SK-N-SH treated with all-trans-retinoic acid at 6 μM for 48 hours (cell line): Measurements from ENCODE around the gene TNK2.
A peak's percentile ranks its signal among the peaks of the same experiment; 100 is the strongest.
"Not testable (repeated sequence)": the region's sequence is repeated elsewhere in the genome, so short reads cannot be mapped to it uniquely, and the experiment has no call there.

ENCODE experiments used
- ATAC-seq: fragments of 200-7000 bp; cut with Tn5 transposase; 3 replicates; pipeline ENCODE4 v1.9.1; 2020; ENCODE audit warnings: mild to moderate bottlenecking, moderate library complexity
- ARNTL ChIP-seq: fragments of 450-650 bp; formaldehyde crosslinking; IDR thresholded peaks from 2 replicates; pipeline ENCODE4 v1.5.0; 2020; ENCODE audit warnings: low read depth, mild to moderate bottlenecking, moderate library complexity, borderline replicate concordance
- BACH2 ChIP-seq: fragments of 250-450 bp; sonication (Bioruptor Pico); IDR thresholded peaks from 2 replicates; pipeline ENCODE4 v1.9.0; 2021; ENCODE audit warnings: mild to moderate bottlenecking, borderline replicate concordance
- CREB5 ChIP-seq: fragments of 250-450 bp; sonication (Bioruptor Pico); IDR thresholded peaks from 2 replicates; pipeline ENCODE4 v1.5.1; 2020; ENCODE audit warnings: low read depth, mild to moderate bottlenecking, moderate library complexity
- CSDC2 ChIP-seq: fragments of 250-450 bp; sonication (Bioruptor Pico); IDR thresholded peaks from 2 replicates; pipeline ENCODE4 v1.5.0; 2020; ENCODE audit warnings: mild to moderate bottlenecking, moderate library complexity
- ESRRG ChIP-seq: fragments of 250-450 bp; sonication (Bioruptor Pico); IDR thresholded peaks from 2 replicates; pipeline ENCODE4 v1.6.1; 2021; ENCODE audit warnings: mild to moderate bottlenecking
- GLIS3 ChIP-seq: fragments of 250-450 bp; sonication (Bioruptor Pico); IDR thresholded peaks from 2 replicates; pipeline ENCODE4 v1.5.0; 2020; ENCODE audit warnings: mild to moderate bottlenecking, moderate library complexity
- OSR1 ChIP-seq: fragments of 250-450 bp; sonication (Bioruptor Pico); IDR thresholded peaks from 2 replicates; pipeline ENCODE4 v1.8.0; 2022; ENCODE audit warnings: moderate library complexity, mild to moderate bottlenecking, inconsistent platforms
- PPARA ChIP-seq: fragments of 250-450 bp; sonication (Bioruptor Pico); IDR thresholded peaks from 2 replicates; pipeline ENCODE4 v1.5.0; 2020; ENCODE audit warnings: mild to moderate bottlenecking, borderline replicate concordance
- RARB ChIP-seq: fragments of 250-450 bp; sonication (Bioruptor Pico); IDR thresholded peaks from 2 replicates; pipeline ENCODE4 v1.8.0; 2021; ENCODE audit warnings: mild to moderate bottlenecking, moderate library complexity
- SNAI2 ChIP-seq: fragments of 250-450 bp; sonication (Bioruptor Pico); IDR thresholded peaks from 2 replicates; pipeline ENCODE4 v1.5.0; 2020; ENCODE audit warnings: mild to moderate bottlenecking, moderate library complexity
- TCF4 ChIP-seq: fragments of 250-450 bp; sonication (Bioruptor Pico); IDR thresholded peaks from 2 replicates; pipeline ENCODE4 v1.8.0; 2021; ENCODE audit warnings: mild to moderate bottlenecking, moderate library complexity, borderline replicate concordance
- TOX ChIP-seq: fragments of 250-450 bp; sonication (Bioruptor Pico); IDR thresholded peaks from 2 replicates; pipeline ENCODE4 v1.8.0; 2021; ENCODE audit warnings: mild to moderate bottlenecking, moderate library complexity, borderline replicate concordance
- TSHZ2 ChIP-seq: fragments of 250-450 bp; sonication (Bioruptor Pico); IDR thresholded peaks from 2 replicates; pipeline ENCODE4 v1.5.0; 2020; ENCODE audit warnings: mild to moderate bottlenecking, moderate library complexity
- ZC3H10 ChIP-seq: fragments of 250-450 bp; sonication (Bioruptor Pico); IDR thresholded peaks from 2 replicates; pipeline ENCODE4 v1.5.1; 2021; ENCODE audit warnings: mild to moderate bottlenecking, moderate library complexity
- ZFP3 ChIP-seq: fragments of 250-450 bp; sonication (Bioruptor Pico); IDR thresholded peaks from 2 replicates; pipeline ENCODE4 v1.5.0; 2020; ENCODE audit warnings: mild to moderate bottlenecking, moderate library complexity
- ZFP30 ChIP-seq: fragments of 450-650 bp; formaldehyde crosslinking; IDR thresholded peaks from 2 replicates; pipeline ENCODE4 v1.5.0; 2022; ENCODE audit warnings: mild to moderate bottlenecking, moderate library complexity
- ZNF565 ChIP-seq: fragments of 450-650 bp; formaldehyde crosslinking; conservative IDR thresholded peaks from 2 replicates; pipeline ENCODE4 v1.5.0; 2020; ENCODE audit warnings: low read depth, mild to moderate bottlenecking, moderate library complexity
- ZNF70 ChIP-seq: fragments of 450-650 bp; formaldehyde crosslinking; IDR thresholded peaks from 2 replicates; pipeline ENCODE4 v1.5.0; 2020; ENCODE audit warnings: mild to moderate bottlenecking, moderate library complexity
- ZNF8 ChIP-seq: fragments of 450-650 bp; formaldehyde crosslinking; IDR thresholded peaks from 2 replicates; pipeline ENCODE4 v1.5.0; 2020; ENCODE audit warnings: mild to moderate bottlenecking, moderate library complexity
- TF ChIP-seq, protein P1 (sequence below): fragments of 250-450 bp; sonication (Bioruptor Pico); IDR thresholded peaks from 2 replicates; pipeline ENCODE4 v1.8.0; 2021; ENCODE audit warnings: low read depth, mild to moderate bottlenecking, moderate library complexity, borderline replicate concordance
- TF ChIP-seq, protein P2 (sequence below): fragments of 250-450 bp; sonication (Bioruptor Pico); IDR thresholded peaks from 2 replicates; pipeline ENCODE4 v1.5.1; 2021; ENCODE audit warnings: mild to moderate bottlenecking, moderate library complexity
- TF ChIP-seq, protein P3 (sequence below): fragments of 250-450 bp; sonication (Bioruptor Pico); IDR thresholded peaks from 2 replicates; pipeline ENCODE4 v1.8.0; 2020; ENCODE audit warnings: mild to moderate bottlenecking, moderate library complexity, borderline replicate concordance

TNK2 gene

DNA sequence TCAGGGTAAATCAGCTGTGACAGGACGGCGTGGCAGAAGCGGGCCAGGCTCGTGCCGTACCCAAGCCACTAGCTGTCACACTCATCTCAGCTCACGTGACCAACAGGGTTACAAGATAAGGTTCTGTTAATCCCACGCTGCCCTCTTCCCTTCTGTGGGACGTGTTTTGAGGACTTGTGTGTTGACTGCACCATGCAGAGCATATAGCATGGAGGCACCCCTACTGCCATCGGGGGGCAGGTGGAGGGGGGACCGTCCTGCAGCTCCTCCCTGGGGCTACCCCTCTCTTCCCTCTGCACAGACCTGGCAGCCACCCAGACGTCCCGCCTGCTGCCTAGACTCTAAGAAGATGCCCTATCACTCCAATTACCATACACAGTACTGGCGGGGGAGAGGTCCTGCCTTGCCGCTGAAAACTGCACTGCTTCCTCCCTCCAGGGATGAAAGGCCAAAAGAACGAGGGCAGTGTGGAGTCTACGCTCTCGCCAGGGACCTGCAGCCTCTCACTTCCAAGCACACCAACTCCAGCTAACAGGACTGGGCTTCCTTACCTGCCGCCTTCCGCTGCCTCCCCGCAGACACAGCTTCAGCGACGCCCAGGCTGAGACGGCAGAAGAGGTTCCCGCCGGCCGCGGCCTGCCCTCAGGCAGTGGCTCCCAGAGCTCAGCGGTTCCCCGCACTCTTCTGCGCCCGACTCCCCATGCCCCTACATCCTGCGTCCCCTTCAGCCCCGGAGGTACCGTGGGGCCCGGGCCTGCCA lies at the start of gene TNK2:
TSS of gene TNK2 (minus strand) at position 618 of the 760 bp plus-strand sequence. CDS start 19,963 bp downstream, outside the sequence.
- ATAC-seq = peak; percentile 58
- TF ChIP-seq TCF4 (no peak), ZFP30 (CRISPR knock-in tag) (no peak), ZNF565 (no peak), ESRRG (CRISPR knock-in tag) (no peak), ZNF70 (CRISPR knock-in tag) (no peak), GLIS3 (CRISPR knock-in tag) (no peak), CREB5 (CRISPR knock-in tag) (no peak), TOX (CRISPR knock-in tag) (no peak), ZC3H10 (CRISPR knock-in tag) (no peak), ZNF8 (no peak), BACH2 (CRISPR knock-in tag) (no peak), OSR1 (CRISPR knock-in tag) (no peak), ARNTL (CRISPR knock-in tag) (no peak), ZFP3 (no peak), SNAI2 (CRISPR knock-in tag) (no peak), RARB (no peak), PPARA (no peak)
- TF ChIP-seq, protein P1, sequence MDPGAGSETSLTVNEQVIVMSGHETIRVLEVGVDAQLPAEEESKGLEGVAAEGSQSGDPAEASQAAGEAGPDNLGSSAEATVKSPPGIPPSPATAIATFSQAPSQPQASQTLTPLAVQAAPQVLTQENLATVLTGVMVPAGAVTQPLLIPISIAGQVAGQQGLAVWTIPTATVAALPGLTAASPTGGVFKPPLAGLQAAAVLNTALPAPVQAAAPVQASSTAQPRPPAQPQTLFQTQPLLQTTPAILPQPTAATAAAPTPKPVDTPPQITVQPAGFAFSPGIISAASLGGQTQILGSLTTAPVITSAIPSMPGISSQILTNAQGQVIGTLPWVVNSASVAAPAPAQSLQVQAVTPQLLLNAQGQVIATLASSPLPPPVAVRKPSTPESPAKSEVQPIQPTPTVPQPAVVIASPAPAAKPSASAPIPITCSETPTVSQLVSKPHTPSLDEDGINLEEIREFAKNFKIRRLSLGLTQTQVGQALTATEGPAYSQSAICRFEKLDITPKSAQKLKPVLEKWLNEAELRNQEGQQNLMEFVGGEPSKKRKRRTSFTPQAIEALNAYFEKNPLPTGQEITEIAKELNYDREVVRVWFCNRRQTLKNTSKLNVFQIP (CRISPR knock-in tag) = no peak
- TF ChIP-seq, protein P2, sequence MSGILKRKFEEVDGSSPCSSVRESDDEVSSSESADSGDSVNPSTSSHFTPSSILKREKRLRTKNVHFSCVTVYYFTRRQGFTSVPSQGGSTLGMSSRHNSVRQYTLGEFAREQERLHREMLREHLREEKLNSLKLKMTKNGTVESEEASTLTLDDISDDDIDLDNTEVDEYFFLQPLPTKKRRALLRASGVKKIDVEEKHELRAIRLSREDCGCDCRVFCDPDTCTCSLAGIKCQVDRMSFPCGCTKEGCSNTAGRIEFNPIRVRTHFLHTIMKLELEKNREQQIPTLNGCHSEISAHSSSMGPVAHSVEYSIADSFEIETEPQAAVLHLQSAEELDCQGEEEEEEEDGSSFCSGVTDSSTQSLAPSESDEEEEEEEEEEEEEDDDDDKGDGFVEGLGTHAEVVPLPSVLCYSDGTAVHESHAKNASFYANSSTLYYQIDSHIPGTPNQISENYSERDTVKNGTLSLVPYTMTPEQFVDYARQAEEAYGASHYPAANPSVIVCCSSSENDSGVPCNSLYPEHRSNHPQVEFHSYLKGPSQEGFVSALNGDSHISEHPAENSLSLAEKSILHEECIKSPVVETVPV (CRISPR knock-in tag) = no peak
- TF ChIP-seq, protein P3, sequence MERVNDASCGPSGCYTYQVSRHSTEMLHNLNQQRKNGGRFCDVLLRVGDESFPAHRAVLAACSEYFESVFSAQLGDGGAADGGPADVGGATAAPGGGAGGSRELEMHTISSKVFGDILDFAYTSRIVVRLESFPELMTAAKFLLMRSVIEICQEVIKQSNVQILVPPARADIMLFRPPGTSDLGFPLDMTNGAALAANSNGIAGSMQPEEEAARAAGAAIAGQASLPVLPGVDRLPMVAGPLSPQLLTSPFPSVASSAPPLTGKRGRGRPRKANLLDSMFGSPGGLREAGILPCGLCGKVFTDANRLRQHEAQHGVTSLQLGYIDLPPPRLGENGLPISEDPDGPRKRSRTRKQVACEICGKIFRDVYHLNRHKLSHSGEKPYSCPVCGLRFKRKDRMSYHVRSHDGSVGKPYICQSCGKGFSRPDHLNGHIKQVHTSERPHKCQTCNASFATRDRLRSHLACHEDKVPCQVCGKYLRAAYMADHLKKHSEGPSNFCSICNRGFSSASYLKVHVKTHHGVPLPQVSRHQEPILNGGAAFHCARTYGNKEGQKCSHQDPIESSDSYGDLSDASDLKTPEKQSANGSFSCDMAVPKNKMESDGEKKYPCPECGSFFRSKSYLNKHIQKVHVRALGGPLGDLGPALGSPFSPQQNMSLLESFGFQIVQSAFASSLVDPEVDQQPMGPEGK = no peak
- TF ChIP-seq, all 23 proteins: peak for 0

DNA sequence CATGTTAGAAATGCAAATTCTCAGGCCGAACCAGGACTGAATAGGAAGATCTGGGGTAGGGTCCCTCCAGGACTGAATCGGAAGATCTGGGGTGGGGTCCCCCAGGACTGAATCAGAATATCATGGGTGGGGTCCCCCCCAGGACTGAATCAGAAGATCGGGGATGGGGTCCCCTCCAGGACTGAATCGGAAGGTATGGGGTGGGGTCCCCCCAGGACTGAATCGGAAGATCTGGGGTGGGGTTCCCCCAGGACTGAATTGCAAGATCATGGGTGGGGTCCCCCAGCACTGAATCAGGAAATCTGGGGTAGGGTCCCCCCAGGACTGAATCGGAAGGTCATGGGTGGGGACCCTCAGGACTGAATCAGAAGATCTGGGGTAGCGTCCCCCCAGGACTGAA lies 48.2 kb upstream of the TNK2 start:
- no peak for ATAC-seq
- no peak for TF ChIP-seq OSR1 (CRISPR knock-in tag)
- TF ChIP-seq TSHZ2 (CRISPR knock-in tag) = no peak
- no peak for TF ChIP-seq TOX (CRISPR knock-in tag)
- no peak for TF ChIP-seq ZNF565
- TF ChIP-seq CSDC2 (CRISPR knock-in tag) = no peak
- TF ChIP-seq, protein P3 = no peak
- TF ChIP-seq, all 23 proteins: peak for 0

- ATAC-seq = not testable (repeated sequence)
Measured at GRCh38 chr3:195955416-195955841, 47.1 kb upstream of the TNK2 start.

GRCh38 chr3:195954752-195955119 lies 46.4 kb upstream of the TNK2 start:
- ATAC-seq = peak; percentile 68

DNA sequence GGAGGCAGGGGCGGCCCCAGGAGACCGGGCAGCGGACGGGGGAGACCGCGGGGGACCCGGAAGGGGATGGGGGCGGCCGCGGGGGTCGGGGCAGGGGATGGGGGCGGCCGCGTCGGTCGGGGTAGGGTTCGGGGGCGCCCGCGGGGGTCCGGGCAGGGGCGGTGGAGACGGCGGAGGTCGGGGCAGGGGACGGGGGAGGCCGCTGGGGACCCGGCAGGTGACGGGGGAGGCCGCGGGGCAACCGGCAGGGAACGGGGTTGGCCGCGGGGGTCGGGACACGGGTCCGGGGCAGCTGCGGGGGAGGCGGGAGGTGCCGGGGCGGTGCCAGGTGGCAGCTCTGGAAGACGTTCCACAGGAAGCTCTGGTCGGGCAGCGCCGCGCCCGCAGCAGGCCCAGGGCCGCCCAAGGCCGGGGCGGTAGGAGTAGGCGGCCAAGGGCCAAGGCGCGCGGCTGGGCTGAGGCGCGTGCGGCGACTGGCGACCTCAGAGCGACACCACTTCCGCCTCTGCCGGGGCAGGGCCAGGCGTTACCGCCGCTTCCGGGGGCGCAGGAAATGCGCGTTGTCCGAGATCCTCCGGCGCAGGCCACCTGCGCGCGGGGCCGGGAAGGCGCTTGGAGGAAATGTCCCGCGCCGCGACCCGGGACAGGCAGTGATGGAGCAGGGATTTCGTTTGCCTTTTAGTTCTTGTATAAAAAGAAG lies 45.9 kb upstream of the TNK2 start:
- peak; percentile 96 for ATAC-seq

DNA sequence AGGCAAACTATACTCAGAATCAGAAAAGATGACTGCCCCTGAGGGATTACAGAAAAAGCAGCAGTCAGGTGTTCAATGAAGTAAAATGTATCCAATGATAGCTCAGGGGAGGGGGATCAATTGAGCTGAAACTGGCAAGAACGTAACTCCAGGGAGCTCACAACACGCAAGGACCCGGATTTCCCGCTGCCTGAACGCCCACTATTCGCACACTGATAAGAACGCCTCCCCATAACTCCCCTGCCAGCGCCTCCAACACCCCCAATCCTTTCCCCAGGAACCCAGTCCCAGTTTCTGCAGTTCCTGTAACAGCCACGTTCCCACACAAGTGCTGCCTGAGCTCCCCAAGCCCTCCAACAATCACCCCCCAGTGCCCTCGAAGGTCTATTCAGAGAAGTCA lies 44.2 kb upstream of the TNK2 start:
- not testable (repeated sequence) for ATAC-seq
